GM23338 (cell line): ENCODE measurements around the gene CD226.

ENCODE experiments used
- CREB1 ChIP-seq: fragments of 250-450 bp; sonication (Bioruptor Pico); IDR thresholded peaks from 2 replicates; pipeline ENCODE4 v1.5.0; 2020; ENCODE audit warnings: low read depth, mild to moderate bottlenecking, moderate library complexity
- EZH2 ChIP-seq: fragments of 200-600 bp; sonication (generic); IDR thresholded peaks from one replicate; pipeline ENCODE4 v1.8.0; 2017; ENCODE audit warnings: antibody characterized with exemption, mild to moderate bottlenecking, low read depth; ENCODE audit not compliant: unreplicated experiment
- EZH2phosphoT487 ChIP-seq: fragments of 200-600 bp; sonication (generic); IDR thresholded peaks from one replicate; pipeline ENCODE4 v1.8.1; 2018; ENCODE audit warnings: antibody characterized with exemption; ENCODE audit not compliant: unreplicated experiment
- JUNB ChIP-seq: IDR thresholded peaks from one replicate; pipeline ENCODE4 v1.6.1; 2016; ENCODE audit warnings: antibody characterized with exemption; ENCODE audit not compliant: unreplicated experiment
- POLR2AphosphoS5 ChIP-seq: IDR thresholded peaks from 2 replicates; pipeline ENCODE4 v1.6.1; 2016; ENCODE audit warnings: antibody characterized with exemption, low read depth
- ZNF114 ChIP-seq: fragments of 250-450 bp; sonication (Bioruptor Pico); IDR thresholded peaks from 2 replicates; pipeline ENCODE4 v1.5.0; 2020; ENCODE audit warnings: mild to moderate bottlenecking, moderate library complexity
- ZNF331 ChIP-seq: fragments of 250-450 bp; sonication (Bioruptor Pico); IDR thresholded peaks from 2 replicates; pipeline ENCODE4 v1.5.0; 2020; ENCODE audit warnings: low read depth, mild to moderate bottlenecking, moderate library complexity
- TF ChIP-seq, protein P1 (sequence below): IDR thresholded peaks from 2 replicates; pipeline ENCODE4 v1.6.1; 2016; ENCODE audit warnings: antibody characterized with exemption
- TF ChIP-seq, protein P2 (sequence below), 2 experiments: fragments of 200-600 bp in 1 of 2; sonication (generic) in 1 of 2; conservative IDR thresholded peaks; 2 replicates each; pipeline versions ENCODE4 v1.5.1 to v1.6.1; 2016 to 2017; ENCODE audit warnings: antibody characterized with exemption in 2 of 2, low read depth in 2 of 2, mild to moderate bottlenecking in 2 of 2, moderate library complexity in 1 of 2
- TF ChIP-seq, protein P3 (sequence below): IDR thresholded peaks from one replicate; pipeline ENCODE4 v1.6.1; 2018; ENCODE audit warnings: antibody characterized with exemption; ENCODE audit not compliant: unreplicated experiment

DNA sequence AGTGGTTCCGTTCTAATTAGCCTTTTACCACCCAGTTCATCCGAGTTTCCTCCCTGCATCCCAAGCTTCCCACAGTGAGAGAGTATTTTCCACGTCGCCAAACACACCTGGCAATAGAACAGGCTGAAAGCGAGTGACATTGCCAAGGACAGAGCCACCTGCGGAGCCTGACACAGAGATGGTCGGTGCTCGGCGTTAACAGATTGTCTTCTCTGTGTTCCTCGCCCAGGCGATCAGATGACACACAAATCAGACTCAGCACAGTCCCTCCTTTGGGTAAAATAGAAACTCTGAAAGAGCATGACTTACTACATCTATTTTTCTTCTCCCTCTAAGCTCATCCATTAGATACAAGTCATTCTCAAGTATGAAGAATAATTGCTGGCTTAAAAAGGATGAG, 107.7 kb downstream of the CD226 start:
- TF ChIP-seq, protein P1, sequence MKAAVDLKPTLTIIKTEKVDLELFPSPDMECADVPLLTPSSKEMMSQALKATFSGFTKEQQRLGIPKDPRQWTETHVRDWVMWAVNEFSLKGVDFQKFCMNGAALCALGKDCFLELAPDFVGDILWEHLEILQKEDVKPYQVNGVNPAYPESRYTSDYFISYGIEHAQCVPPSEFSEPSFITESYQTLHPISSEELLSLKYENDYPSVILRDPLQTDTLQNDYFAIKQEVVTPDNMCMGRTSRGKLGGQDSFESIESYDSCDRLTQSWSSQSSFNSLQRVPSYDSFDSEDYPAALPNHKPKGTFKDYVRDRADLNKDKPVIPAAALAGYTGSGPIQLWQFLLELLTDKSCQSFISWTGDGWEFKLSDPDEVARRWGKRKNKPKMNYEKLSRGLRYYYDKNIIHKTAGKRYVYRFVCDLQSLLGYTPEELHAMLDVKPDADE, result no peak
- TF ChIP-seq CREB1 (CRISPR knock-in tag) (no peak), EZH2 (no peak), POLR2AphosphoS5 (no peak), ZNF114 (CRISPR knock-in tag) (no peak), EZH2phosphoT487 (no peak), JUNB (no peak), ZNF331 (CRISPR knock-in tag) (no peak)
- TF ChIP-seq, protein P2, sequence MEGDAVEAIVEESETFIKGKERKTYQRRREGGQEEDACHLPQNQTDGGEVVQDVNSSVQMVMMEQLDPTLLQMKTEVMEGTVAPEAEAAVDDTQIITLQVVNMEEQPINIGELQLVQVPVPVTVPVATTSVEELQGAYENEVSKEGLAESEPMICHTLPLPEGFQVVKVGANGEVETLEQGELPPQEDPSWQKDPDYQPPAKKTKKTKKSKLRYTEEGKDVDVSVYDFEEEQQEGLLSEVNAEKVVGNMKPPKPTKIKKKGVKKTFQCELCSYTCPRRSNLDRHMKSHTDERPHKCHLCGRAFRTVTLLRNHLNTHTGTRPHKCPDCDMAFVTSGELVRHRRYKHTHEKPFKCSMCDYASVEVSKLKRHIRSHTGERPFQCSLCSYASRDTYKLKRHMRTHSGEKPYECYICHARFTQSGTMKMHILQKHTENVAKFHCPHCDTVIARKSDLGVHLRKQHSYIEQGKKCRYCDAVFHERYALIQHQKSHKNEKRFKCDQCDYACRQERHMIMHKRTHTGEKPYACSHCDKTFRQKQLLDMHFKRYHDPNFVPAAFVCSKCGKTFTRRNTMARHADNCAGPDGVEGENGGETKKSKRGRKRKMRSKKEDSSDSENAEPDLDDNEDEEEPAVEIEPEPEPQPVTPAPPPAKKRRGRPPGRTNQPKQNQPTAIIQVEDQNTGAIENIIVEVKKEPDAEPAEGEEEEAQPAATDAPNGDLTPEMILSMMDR (conservative IDR thresholded peaks at IDR 0.05; ENCODE audit: low read depth in 2 of 2), result no peak
- TF ChIP-seq, protein P3, sequence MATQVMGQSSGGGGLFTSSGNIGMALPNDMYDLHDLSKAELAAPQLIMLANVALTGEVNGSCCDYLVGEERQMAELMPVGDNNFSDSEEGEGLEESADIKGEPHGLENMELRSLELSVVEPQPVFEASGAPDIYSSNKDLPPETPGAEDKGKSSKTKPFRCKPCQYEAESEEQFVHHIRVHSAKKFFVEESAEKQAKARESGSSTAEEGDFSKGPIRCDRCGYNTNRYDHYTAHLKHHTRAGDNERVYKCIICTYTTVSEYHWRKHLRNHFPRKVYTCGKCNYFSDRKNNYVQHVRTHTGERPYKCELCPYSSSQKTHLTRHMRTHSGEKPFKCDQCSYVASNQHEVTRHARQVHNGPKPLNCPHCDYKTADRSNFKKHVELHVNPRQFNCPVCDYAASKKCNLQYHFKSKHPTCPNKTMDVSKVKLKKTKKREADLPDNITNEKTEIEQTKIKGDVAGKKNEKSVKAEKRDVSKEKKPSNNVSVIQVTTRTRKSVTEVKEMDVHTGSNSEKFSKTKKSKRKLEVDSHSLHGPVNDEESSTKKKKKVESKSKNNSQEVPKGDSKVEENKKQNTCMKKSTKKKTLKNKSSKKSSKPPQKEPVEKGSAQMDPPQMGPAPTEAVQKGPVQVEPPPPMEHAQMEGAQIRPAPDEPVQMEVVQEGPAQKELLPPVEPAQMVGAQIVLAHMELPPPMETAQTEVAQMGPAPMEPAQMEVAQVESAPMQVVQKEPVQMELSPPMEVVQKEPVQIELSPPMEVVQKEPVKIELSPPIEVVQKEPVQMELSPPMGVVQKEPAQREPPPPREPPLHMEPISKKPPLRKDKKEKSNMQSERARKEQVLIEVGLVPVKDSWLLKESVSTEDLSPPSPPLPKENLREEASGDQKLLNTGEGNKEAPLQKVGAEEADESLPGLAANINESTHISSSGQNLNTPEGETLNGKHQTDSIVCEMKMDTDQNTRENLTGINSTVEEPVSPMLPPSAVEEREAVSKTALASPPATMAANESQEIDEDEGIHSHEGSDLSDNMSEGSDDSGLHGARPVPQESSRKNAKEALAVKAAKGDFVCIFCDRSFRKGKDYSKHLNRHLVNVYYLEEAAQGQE, result no peak
